AG04449 (cell line): Measurements from ENCODE around the gene TXNDC15.

ENCODE experiments used
- CTCF ChIA-PET: fragments of 350-600 bp; formaldehyde crosslinking; extraction: SDS; loops from one replicate; lab custom pipeline; 2021; ENCODE audit warnings: antibody characterized with exemption; lab: Yijun Ruan, JAX
- POLR2A ChIA-PET: fragments of 400-600, 350-600 bp; formaldehyde crosslinking; extraction: SDS; loops from one replicate; lab custom pipeline; 2020; ENCODE audit warnings: antibody characterized with exemption, inconsistent platforms; lab: Yijun Ruan, JAX
- DNase-seq: peaks from one replicate; pipeline ENCODE4 v3.0.0-alpha.2; 2010; ENCODE audit warnings: low read depth, low spot score
- H3K4me3 ChIP-seq: 2 replicates; pipeline ENCODE4 v1.5.1; 2011; ENCODE audit warnings: low read depth, mild to moderate bottlenecking, control low read depth, low read length
- TF ChIP-seq, protein P1 (sequence below): IDR thresholded peaks from one replicate; pipeline ENCODE4 v1.5.1; 2011; ENCODE audit warnings: mild to moderate bottlenecking, moderate library complexity, low read length, control low read depth, inconsistent platforms; ENCODE audit not compliant: insufficient read depth; ENCODE audit errors: missing control alignments

Gene TXNDC15

GRCh38 chr5:134913254-134913653 lies 39.1 kb downstream of the TXNDC15 start:
- ChIA-PET CTCF (interaction anchor here (1.0 to 1.3 kb wide), 2 partner anchors 9 to 278 kb away, joined by 5 to 7 read pairs; partner anchors contain the start of gene PCBD2), POLR2A (no interaction called here)
- no peak overlapping the region for H3K4me3 ChIP-seq
- no peak for DNase-seq
- TF ChIP-seq, protein P1, sequence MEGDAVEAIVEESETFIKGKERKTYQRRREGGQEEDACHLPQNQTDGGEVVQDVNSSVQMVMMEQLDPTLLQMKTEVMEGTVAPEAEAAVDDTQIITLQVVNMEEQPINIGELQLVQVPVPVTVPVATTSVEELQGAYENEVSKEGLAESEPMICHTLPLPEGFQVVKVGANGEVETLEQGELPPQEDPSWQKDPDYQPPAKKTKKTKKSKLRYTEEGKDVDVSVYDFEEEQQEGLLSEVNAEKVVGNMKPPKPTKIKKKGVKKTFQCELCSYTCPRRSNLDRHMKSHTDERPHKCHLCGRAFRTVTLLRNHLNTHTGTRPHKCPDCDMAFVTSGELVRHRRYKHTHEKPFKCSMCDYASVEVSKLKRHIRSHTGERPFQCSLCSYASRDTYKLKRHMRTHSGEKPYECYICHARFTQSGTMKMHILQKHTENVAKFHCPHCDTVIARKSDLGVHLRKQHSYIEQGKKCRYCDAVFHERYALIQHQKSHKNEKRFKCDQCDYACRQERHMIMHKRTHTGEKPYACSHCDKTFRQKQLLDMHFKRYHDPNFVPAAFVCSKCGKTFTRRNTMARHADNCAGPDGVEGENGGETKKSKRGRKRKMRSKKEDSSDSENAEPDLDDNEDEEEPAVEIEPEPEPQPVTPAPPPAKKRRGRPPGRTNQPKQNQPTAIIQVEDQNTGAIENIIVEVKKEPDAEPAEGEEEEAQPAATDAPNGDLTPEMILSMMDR: no peak

- no peak for DNase-seq
- CTCF ChIA-PET: interaction anchor here (1.0 to 1.3 kb wide), 2 partner anchors 9 to 278 kb away, joined by 5 to 7 read pairs; partner anchors contain the start of gene PCBD2
- H3K4me3 ChIP-seq: no peak overlapping the region
- POLR2A ChIA-PET: interaction anchor here (0.6 kb wide), 1 partner anchor 295 kb away, joined by 3 read pairs; no protein-coding TSS in a partner anchor
- TF ChIP-seq, protein P1: no peak
These were observed 39.6 kb downstream of the TXNDC15 start for GRCh38 chr5:134913795-134914194.

DNA sequence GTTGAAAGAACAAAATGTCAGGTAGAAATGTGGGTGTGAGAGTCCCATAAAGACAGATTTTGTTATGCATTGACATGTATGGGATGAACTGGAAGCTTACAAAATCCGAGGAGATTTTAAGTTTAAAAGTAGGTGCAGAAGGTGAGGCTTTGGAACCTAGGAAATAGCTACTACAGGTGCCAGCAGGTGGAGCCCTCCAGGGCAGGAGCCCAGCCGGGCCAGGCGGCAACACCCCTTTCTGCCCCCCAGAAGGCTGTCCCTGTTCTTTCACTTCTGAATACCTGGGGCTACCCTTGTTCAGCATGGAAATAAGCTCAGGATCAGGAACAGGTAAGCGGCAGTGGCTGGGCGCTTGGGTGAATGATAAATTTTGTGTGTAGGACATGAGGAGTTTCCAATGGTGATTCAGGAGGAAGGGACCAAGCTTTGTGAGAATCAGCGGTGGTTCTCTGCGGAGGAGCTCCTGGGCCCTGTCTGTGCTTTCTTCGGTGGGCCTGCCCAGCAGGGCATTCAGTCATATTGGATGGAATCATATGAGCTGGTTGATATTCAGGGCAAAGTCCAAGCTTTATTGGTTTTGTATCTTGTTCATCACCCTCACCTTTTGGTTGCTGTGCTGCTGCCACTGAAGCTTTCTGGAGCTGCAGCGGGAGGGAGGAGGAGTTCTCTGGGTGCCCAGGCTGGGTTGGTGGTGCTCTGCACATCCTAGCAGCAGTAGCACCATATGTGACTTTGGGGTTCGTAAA lies 43.1 kb downstream of the TXNDC15 start:
- DNase-seq: no peak
- POLR2A ChIA-PET: no interaction called here
- H3K4me3 ChIP-seq: no peak overlapping the region
- TF ChIP-seq, protein P1: no peak
- CTCF ChIA-PET: interaction anchor here (1.1 to 4.5 kb wide), 7 partner anchors 9 to 272 kb away, joined by 4 to 33 read pairs (median 6); partner anchors contain the start of gene PCBD2

GRCh38 chr5:134918861-134919260 lies 44.7 kb downstream of the TXNDC15 start:
- CTCF ChIA-PET: interaction anchor here (1.6 to 4.5 kb wide), 4 partner anchors 11 to 17 kb away, joined by 4 to 33 read pairs (median 6); partner anchors contain the start of gene PCBD2
- POLR2A ChIA-PET: no interaction called here
- H3K4me3 ChIP-seq: no peak overlapping the region
- TF ChIP-seq, protein P1: no peak
- DNase-seq: no peak

DNA sequence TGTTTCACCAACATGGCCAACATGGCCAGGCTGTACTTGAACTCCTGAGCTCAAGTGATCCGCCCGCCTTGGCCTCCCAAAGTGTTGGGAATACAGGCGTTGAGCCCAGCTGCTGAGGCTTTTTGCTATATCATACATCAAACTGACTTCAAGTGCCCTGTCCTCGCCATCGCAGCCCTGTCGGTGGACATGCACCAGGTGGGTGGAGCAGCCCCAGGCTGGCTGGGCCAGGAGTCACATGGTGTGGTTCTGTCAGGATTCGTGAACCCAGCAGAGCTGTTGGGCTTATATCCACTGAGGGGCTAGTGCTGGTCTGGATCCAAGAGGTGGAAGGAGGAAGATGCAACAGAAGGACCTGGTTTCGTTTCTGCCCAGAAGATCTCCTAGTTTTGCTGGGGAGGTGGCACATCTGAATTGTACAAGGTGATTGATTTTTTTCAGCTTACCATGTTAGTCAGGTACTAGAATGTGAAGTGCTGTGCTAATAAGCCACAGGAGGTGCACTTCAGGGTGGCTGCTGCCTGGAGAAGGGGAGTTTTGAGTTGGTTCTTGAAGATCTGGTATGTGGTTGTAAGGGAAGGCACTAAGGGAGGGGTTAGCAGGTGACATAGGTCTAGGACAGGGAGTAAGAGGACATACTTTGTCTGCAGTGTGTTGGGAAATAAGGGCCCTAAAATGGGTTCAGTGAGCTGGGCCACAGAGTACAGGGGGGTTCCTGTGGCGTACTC lies 46.8 kb downstream of the TXNDC15 start:
- TF ChIP-seq, protein P1: no peak
- no peak overlapping the region for H3K4me3 ChIP-seq
- POLR2A ChIA-PET: no interaction called here
- CTCF ChIA-PET: interaction anchor here (1.4 to 2.0 kb wide), 2 partner anchors 11 to 16 kb away, joined by 4 to 12 read pairs; partner anchors contain the start of gene PCBD2
- DNase-seq: no peak
